SK-N-SH (cell line): ENCODE measurements around the gene ADGRD2. TPM values are rescaled to one million over a fixed set of nuclear protein-coding genes. Genes with fewer than 3 reads are reported as not detected.

Experiments
- CTCF ChIA-PET: fragments of 300-600, 350-600 bp; formaldehyde crosslinking; extraction: SDS; loops from one replicate; lab custom pipeline; 2021; lab: Yijun Ruan, JAX
- POLR2A ChIA-PET: fragments of 350-600 bp; sonication (Branson Sonifier 250); formaldehyde crosslinking; extraction: SDS; loops from one replicate; lab custom pipeline; 2020; ENCODE audit warnings: antibody characterized with exemption, inconsistent platforms; lab: Yijun Ruan, JAX
- DNase-seq: peaks from one replicate; pipeline ENCODE4 v3.0.0; 2012
- H2AFZ ChIP-seq: fragments of 200-600 bp; sonication (generic); 2 replicates; pipeline ENCODE4 v1.8.1; 2016; ENCODE audit warnings: antibody characterized with exemption, mild to moderate bottlenecking, low read depth
- H3F3A ChIP-seq: fragments of 200-600 bp; sonication (generic); replicated peaks from 2 replicates; pipeline ENCODE3; 2016; ENCODE audit warnings: antibody characterized with exemption, mild to moderate bottlenecking; ENCODE audit not compliant: insufficient read depth
- H3K27ac ChIP-seq, 2 experiments: fragments of 200-500 bp in 1 of 2; fragments of 200-600 bp in 1 of 2; sonication (Bioruptor generic) in 1 of 2; sonication (generic), shearing (Covaris generic) in 1 of 2; 2 replicates each; pipeline versions ENCODE4 v1.5.1 to v1.6.1; 2014 to 2016; ENCODE audit warnings: low read depth in 2 of 2, inconsistent platforms in 1 of 2, low read length in 1 of 2, mild to moderate bottlenecking in 1 of 2, mixed read lengths in 1 of 2
- H3K27me3 ChIP-seq: fragments of 200-600 bp; sonication (generic), shearing (Covaris generic); 2 replicates; pipeline ENCODE4 v1.6.1; 2016; ENCODE audit warnings: mixed run types; ENCODE audit not compliant: insufficient read depth
- H3K36me3 ChIP-seq, 2 experiments: fragments of 200-500 bp in 1 of 2; fragments of 200-600 bp in 1 of 2; sonication (Bioruptor generic) in 1 of 2; sonication (generic) in 1 of 2; replicated peaks in 1 of 2; 2 replicates each; pipeline versions ENCODE3 to v1.5.1; 2014 to 2016; ENCODE audit warnings: low read length in 1 of 2, mild to moderate bottlenecking in 1 of 2; ENCODE audit not compliant: insufficient read depth in 2 of 2, control insufficient read depth in 1 of 2
- H3K4me1 ChIP-seq, 2 experiments: fragments of 200-500 bp in 1 of 2; fragments of 200-600 bp in 1 of 2; sonication (Bioruptor generic) in 1 of 2; sonication (generic), shearing (Covaris generic) in 1 of 2; 2 replicates each; pipeline versions ENCODE4 v1.5.1 to v1.6.1; 2014 to 2016; ENCODE audit warnings: low read depth in 1 of 2, low read length in 1 of 2, mixed run types in 1 of 2; ENCODE audit not compliant: insufficient read depth in 2 of 2, control insufficient read depth in 1 of 2
- H3K4me2 ChIP-seq: fragments of 200-600 bp; sonication (generic), shearing (Covaris generic); 2 replicates; pipeline ENCODE4 v1.6.1; 2017; ENCODE audit warnings: mixed run types
- H3K4me3 ChIP-seq, 2 experiments: fragments of 200-500 bp in 1 of 2; fragments of 200-600 bp in 1 of 2; sonication (Bioruptor generic) in 1 of 2; sonication (generic), shearing (Covaris generic) in 1 of 2; 2 replicates each; pipeline versions ENCODE4 v1.5.1 to v1.8.1; 2014 to 2016; ENCODE audit warnings: low read depth in 2 of 2, inconsistent platforms in 1 of 2, low read length in 1 of 2, mild to moderate bottlenecking in 1 of 2, mixed read lengths in 1 of 2, moderate library complexity in 1 of 2
- H3K79me2 ChIP-seq: fragments of 200-600 bp; sonication (generic); 2 replicates; pipeline ENCODE4 v1.8.1; 2017; ENCODE audit warnings: mild to moderate bottlenecking; ENCODE audit not compliant: insufficient read depth
- H3K9ac ChIP-seq: fragments of 200-600 bp; sonication (generic); 2 replicates; pipeline ENCODE4 v1.6.1; 2017; ENCODE audit warnings: mixed run types
- H3K9me2 ChIP-seq: fragments of 200-600 bp; sonication (generic); 2 replicates; pipeline ENCODE4 v1.6.1; 2017; ENCODE audit warnings: mixed run types
- H3K9me3 ChIP-seq: fragments of 200-600 bp; sonication (generic); 2 replicates; pipeline ENCODE4 v1.6.1; 2017; ENCODE audit warnings: mixed run types, mild to moderate bottlenecking, moderate library complexity
- H4K20me1 ChIP-seq: fragments of 200-600 bp; sonication (generic); 2 replicates; pipeline ENCODE4 v1.6.1; 2017; ENCODE audit warnings: mild to moderate bottlenecking, mixed run types; ENCODE audit not compliant: insufficient read depth
- FOSL2 ChIP-seq: IDR thresholded peaks from 2 replicates; pipeline ENCODE4 v1.4.0; 2012; ENCODE audit warnings: low read depth, mild to moderate bottlenecking, moderate library complexity, borderline replicate concordance
- IRF3 ChIP-seq: fragments of 150-350 bp; IDR thresholded peaks from 2 replicates; pipeline ENCODE4 v1.6.1; 2016; ENCODE audit warnings: mild to moderate bottlenecking, low read depth, low read length
- JUND ChIP-seq: IDR thresholded peaks from 2 replicates; pipeline ENCODE4 v1.4.0; 2012
- MXI1 ChIP-seq: IDR thresholded peaks from 2 replicates; pipeline ENCODE4 v1.6.1; 2012; ENCODE audit warnings: mild to moderate bottlenecking, low read depth, low read length, improper control_type of control experiment
- NFIC ChIP-seq: IDR thresholded peaks from 2 replicates; pipeline ENCODE4 v1.4.0; 2012; ENCODE audit warnings: borderline replicate concordance
- POLR2AphosphoS5 ChIP-seq: IDR thresholded peaks from 2 replicates; pipeline ENCODE4 v1.6.1; 2012; ENCODE audit warnings: low read depth, low read length
- RAD21 ChIP-seq: IDR thresholded peaks from 2 replicates; pipeline ENCODE4 v1.6.1; 2012; ENCODE audit warnings: mild to moderate bottlenecking, low read length
- RCOR1 ChIP-seq: fragments of 150-350 bp; IDR thresholded peaks from 2 replicates; pipeline ENCODE4 v1.6.1; 2017; ENCODE audit warnings: antibody characterized with exemption, low read length
- REST ChIP-seq: IDR thresholded peaks from 2 replicates; pipeline ENCODE4 v1.6.1; 2012; ENCODE audit warnings: mild to moderate bottlenecking, low read depth, low read length, moderate library complexity
- SIN3A ChIP-seq: IDR thresholded peaks from 2 replicates; pipeline ENCODE4 v1.6.1; 2012; ENCODE audit warnings: low read depth, mild to moderate bottlenecking, low read length, moderate library complexity, borderline replicate concordance
- TEAD4 ChIP-seq: IDR thresholded peaks from 2 replicates; pipeline ENCODE4 v1.4.0; 2012; ENCODE audit warnings: mild to moderate bottlenecking, borderline replicate concordance; ENCODE audit not compliant: insufficient read depth
- USF1 ChIP-seq: IDR thresholded peaks from 2 replicates; pipeline ENCODE4 v1.4.0; 2012; ENCODE audit warnings: low read depth, borderline replicate concordance
- YY1 ChIP-seq: IDR thresholded peaks from 2 replicates; pipeline ENCODE4 v1.4.0; 2012; ENCODE audit warnings: low read depth, mild to moderate bottlenecking
- WGBS: methylation state at CpG from one replicate; pipeline ENCODE4 v1.1.6; 2017; ENCODE audit warnings: low lambda C conversion rate; 5-methylcytosine and 5-hydroxymethylcytosine counted together
- polyA plus RNA-seq, 3 experiments: library from polyadenylated mRNA; depleted of rRNA; stranded (reverse); fragments of >200 nt; gene quantifications; 2 replicates each; pipeline ENCODE4 v1.2.3, GENCODE V29; 2012

ADGRD2 gene
- polyA plus RNA-seq, 1 of the 3 experiments (the other 2 are of a cell fraction): 0.05 TPM

- TF ChIP-seq POLR2AphosphoS5 (no peak), NFIC (no peak), IRF3 (no peak)
- TF ChIP-seq, all 33 proteins: peak for 0
These were observed 17.9 kb downstream of the ADGRD2 start (continued) for GRCh38 chr9:124468061-124468740.

GRCh38 chr9:124469011-124469832, 19.0 kb downstream of the ADGRD2 start:
- H3K9ac ChIP-seq: no peak overlapping the region
- no peaks in the 10 kb centered on the region for H4K20me1 ChIP-seq
- 85% methylated on average over 12 of the region's 28 CpGs for WGBS
- ChIA-PET CTCF (interaction anchor here (0.5 kb wide), 1 partner anchor 1795 kb away, joined by 3 read pairs; no protein-coding TSS in a partner anchor), POLR2A (no interaction called here)
- no peaks in the 10 kb centered on the region for H3K79me2 ChIP-seq
- H3K4me3 ChIP-seq: no peak overlapping the region
- no peak for DNase-seq
- H3K4me2 ChIP-seq: no peak overlapping the region
- no peaks in the 10 kb centered on the region for H3K9me3 ChIP-seq
- TF ChIP-seq RCOR1 (no peak), TEAD4 (no peak), REST (no peak)
- no peak overlapping the region for H2AFZ ChIP-seq
- H3F3A ChIP-seq: no peaks in the 10 kb centered on the region
- no peak overlapping the region for H3K27ac ChIP-seq
- no peaks in the 10 kb centered on the region for H3K36me3 ChIP-seq
- H3K4me1 ChIP-seq: no peaks in the 10 kb centered on the region; a peak in 1 of 4 replicates
- H3K27me3 ChIP-seq: no peaks in the 10 kb centered on the region; the same call in 1 of the 2 replicates
- no peaks in the 10 kb centered on the region for H3K9me2 ChIP-seq

GRCh38 chr9:124470306-124470705, 20.1 kb downstream of the ADGRD2 start:
- POLR2A ChIA-PET: no interaction called here
- WGBS: 64% methylated on average over 2 of the region's 13 CpGs
- Histone ChIP-seq H3K27ac (no peak overlapping the region), H3K27me3 (no peaks in the 10 kb centered on the region; the same call in 1 of the 2 replicates), H3K9me2 (no peaks in the 10 kb centered on the region), H3K4me3 (no peak overlapping the region), H3F3A (no peaks in the 10 kb centered on the region), H4K20me1 (no peaks in the 10 kb centered on the region), H3K79me2 (no peaks in the 10 kb centered on the region), H3K4me1 (no peaks in the 10 kb centered on the region; a peak in 1 of 4 replicates), H3K9ac (no peak overlapping the region), H3K36me3 (no peaks in the 10 kb centered on the region), H3K4me2 (no peak overlapping the region), H3K9me3 (no peaks in the 10 kb centered on the region), H2AFZ (no peak overlapping the region)
- CTCF ChIA-PET: no interaction called here
- DNase-seq: no peak
- TF ChIP-seq REST: no peak
- TF ChIP-seq USF1: no peak
- no peak for TF ChIP-seq FOSL2
- TF ChIP-seq SIN3A: no peak
- TF ChIP-seq MXI1: no peak
- no peak for TF ChIP-seq JUND
- no peak for TF ChIP-seq RAD21
- no peak for TF ChIP-seq YY1
